HepG2 (cell line): ENCODE data around the gene DNAJC1. TPM values are rescaled to one million over a fixed set of nuclear protein-coding genes. Genes with fewer than 3 reads are reported as not detected.
A peak's percentile ranks its signal among the peaks of the same experiment; 100 is the strongest.

ENCODE experiments used
- KDM4B ChIP-seq: sonication (generic); formaldehyde crosslinking; IDR thresholded peaks from 2 replicates; pipeline ENCODE4 v1.4.0; 2020; ENCODE audit warnings: missing genetic modification reagents
- KLF12 ChIP-seq: sonication (generic); formaldehyde crosslinking; IDR thresholded peaks from 2 replicates; pipeline ENCODE4 v1.4.0; 2020; ENCODE audit warnings: missing genetic modification reagents, borderline replicate concordance
- MXI1 ChIP-seq: IDR thresholded peaks from 3 replicates; pipeline ENCODE4 v1.6.1; 2012; ENCODE audit warnings: low read depth, low read length, inconsistent platforms, borderline replicate concordance
- NR1H2 ChIP-seq: sonication (generic); formaldehyde crosslinking; IDR thresholded peaks from 2 replicates; pipeline ENCODE4 v1.8.1; 2022; ENCODE audit warnings: low read depth, missing genetic modification reagents, borderline replicate concordance
- RARG ChIP-seq: sonication (generic); formaldehyde crosslinking; IDR thresholded peaks from 2 replicates; pipeline ENCODE4 v1.4.0; 2020; ENCODE audit warnings: low read depth, mild to moderate bottlenecking, missing genetic modification reagents
- SAFB2 ChIP-seq: sonication (generic); formaldehyde crosslinking; IDR thresholded peaks from 2 replicates; pipeline ENCODE4 v1.5.1; 2020; ENCODE audit warnings: missing genetic modification reagents, low read depth, mild to moderate bottlenecking, borderline replicate concordance
- TP53 ChIP-seq: sonication (generic); formaldehyde crosslinking; conservative IDR thresholded peaks from 2 replicates; pipeline ENCODE4 v1.4.0; 2020; ENCODE audit warnings: missing genetic modification reagents
- ZC3H4 ChIP-seq: sonication (generic); formaldehyde crosslinking; IDR thresholded peaks from 2 replicates; pipeline ENCODE4 v1.4.0; 2020; ENCODE audit warnings: missing genetic modification reagents, borderline replicate concordance
- ZEB1 ChIP-seq: IDR thresholded peaks from 2 replicates; pipeline ENCODE4 v1.6.1; 2012; ENCODE audit warnings: mild to moderate bottlenecking, low read depth, inconsistent platforms; ENCODE audit not compliant: insufficient replicate concordance
- ZNF160 ChIP-seq: sonication (generic); formaldehyde crosslinking; IDR thresholded peaks from 2 replicates; pipeline ENCODE4 v1.8.0; 2022; ENCODE audit warnings: mild to moderate bottlenecking, inconsistent platforms, missing genetic modification reagents
- ZNF619 ChIP-seq: sonication (generic); formaldehyde crosslinking; IDR thresholded peaks from 2 replicates; pipeline ENCODE4 v1.4.0; 2020; ENCODE audit warnings: mild to moderate bottlenecking, missing genetic modification reagents
- ZNF674 ChIP-seq: sonication (generic); formaldehyde crosslinking; IDR thresholded peaks from 2 replicates; pipeline ENCODE4 v1.5.0; 2020; ENCODE audit warnings: low read depth, mild to moderate bottlenecking, missing genetic modification reagents
- ZNF788 ChIP-seq: sonication (generic); formaldehyde crosslinking; IDR thresholded peaks from 2 replicates; pipeline ENCODE4 v1.5.0; 2020; ENCODE audit warnings: mild to moderate bottlenecking, missing genetic modification reagents, borderline replicate concordance
- ZNF883 ChIP-seq: sonication (generic); formaldehyde crosslinking; IDR thresholded peaks from 2 replicates; pipeline ENCODE4 v1.5.1; 2020; ENCODE audit warnings: mild to moderate bottlenecking, missing genetic modification reagents; ENCODE audit errors: not compliant biosample characterization
- polyA plus RNA-seq, 8 experiments: library from polyadenylated mRNA; depleted of rRNA in 3 of 8; stranded (reverse) in 7 of 8; unstranded in 1 of 8; fragments of >200 nt; fragmentation: Illumina TruSeq in 4 of 8; extraction: Trizol in 4 of 8; gene quantifications; 2 replicates each; pipeline versions ENCODE4 v1.2.1 to v1.2.3, GENCODE V29; 2011 to 2016; ENCODE audit warnings: low read depth in 4 of 8, missing spikeins in 1 of 8, mixed read lengths in 1 of 8; ENCODE audit not compliant: insufficient read depth in 1 of 8
- total RNA-seq, 5 experiments: library from RNA; depleted of rRNA; stranded (reverse); fragments of >200 nt; fragmentation: Illumina TruSeq; extraction: Trizol; gene quantifications; 2 replicates each; pipeline ENCODE4 v1.2.3, GENCODE V29; 2016; ENCODE audit warnings: low read depth in 1 of 5
- TF ChIP-seq, protein P1 (sequence below): sonication (generic); formaldehyde crosslinking; IDR thresholded peaks from 2 replicates; pipeline ENCODE4 v1.4.0; 2020; ENCODE audit warnings: missing genetic modification reagents
- TF ChIP-seq, protein P2 (sequence below): sonication (generic); formaldehyde crosslinking; IDR thresholded peaks from 2 replicates; pipeline ENCODE4 v1.4.0; 2020; ENCODE audit warnings: missing genetic modification reagents; ENCODE audit errors: not compliant biosample characterization
- TF ChIP-seq, protein P3 (sequence below): sonication (generic); formaldehyde crosslinking; IDR thresholded peaks from 2 replicates; pipeline ENCODE4 v1.9.0; 2021; ENCODE audit warnings: missing genetic modification reagents, borderline replicate concordance
- TF ChIP-seq, protein P4 (sequence below): sonication (generic); formaldehyde crosslinking; IDR thresholded peaks from 2 replicates; pipeline ENCODE4 v1.8.1; 2023; ENCODE audit warnings: mild to moderate bottlenecking, missing genetic modification reagents
- TF ChIP-seq, protein P5 (sequence below): IDR thresholded peaks from 2 replicates; pipeline ENCODE4 v1.6.1; 2016; ENCODE audit warnings: missing genetic modification reagents, missing compliant biosample characterization

Gene DNAJC1
- total and polyA plus RNA-seq, 2 of the 13 experiments (the other 11 are each of a cell fraction or from before 2014, with no cell fraction given) = 9.9 to 16.6 TPM

DNA sequence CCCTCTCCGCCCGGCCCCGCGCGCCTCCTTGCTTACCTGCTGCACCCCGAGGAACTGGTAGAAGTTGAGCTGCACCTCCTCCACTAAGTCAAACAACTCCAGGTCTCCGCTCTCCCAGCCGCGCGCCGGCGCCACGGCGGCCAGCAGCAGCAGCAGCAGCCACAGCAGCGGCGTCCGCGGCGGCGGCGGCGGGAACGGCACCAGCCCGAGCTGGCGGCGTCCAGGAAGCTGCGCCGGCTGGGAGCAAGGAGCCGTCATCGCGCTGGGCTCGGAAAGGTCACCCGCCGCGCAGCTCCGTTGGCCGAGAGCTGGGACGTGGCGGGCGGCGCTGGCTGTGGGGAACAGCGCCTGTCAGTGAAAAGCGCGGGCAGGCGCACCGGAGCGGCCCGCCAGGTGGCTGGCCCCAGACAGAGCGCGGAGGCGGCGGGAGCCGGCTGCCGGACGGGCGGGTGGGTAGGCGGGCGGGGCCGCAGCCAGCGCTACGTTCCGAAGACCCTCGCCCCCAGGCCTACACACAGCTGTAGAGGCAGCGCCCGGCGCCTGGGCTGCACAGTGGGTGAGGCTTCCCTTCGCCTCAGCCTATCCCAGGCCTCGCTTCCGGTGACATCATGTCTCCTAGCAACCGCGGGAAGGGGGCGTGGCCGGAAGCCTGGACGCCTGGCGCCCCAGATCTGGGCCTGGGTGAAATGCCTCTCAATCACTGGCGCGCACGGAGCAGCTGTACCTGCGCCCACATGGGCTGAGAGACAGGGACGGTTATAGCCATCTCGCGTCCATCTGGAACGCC lies at the start of gene DNAJC1 (continued):
- TF ChIP-seq, protein P1, sequence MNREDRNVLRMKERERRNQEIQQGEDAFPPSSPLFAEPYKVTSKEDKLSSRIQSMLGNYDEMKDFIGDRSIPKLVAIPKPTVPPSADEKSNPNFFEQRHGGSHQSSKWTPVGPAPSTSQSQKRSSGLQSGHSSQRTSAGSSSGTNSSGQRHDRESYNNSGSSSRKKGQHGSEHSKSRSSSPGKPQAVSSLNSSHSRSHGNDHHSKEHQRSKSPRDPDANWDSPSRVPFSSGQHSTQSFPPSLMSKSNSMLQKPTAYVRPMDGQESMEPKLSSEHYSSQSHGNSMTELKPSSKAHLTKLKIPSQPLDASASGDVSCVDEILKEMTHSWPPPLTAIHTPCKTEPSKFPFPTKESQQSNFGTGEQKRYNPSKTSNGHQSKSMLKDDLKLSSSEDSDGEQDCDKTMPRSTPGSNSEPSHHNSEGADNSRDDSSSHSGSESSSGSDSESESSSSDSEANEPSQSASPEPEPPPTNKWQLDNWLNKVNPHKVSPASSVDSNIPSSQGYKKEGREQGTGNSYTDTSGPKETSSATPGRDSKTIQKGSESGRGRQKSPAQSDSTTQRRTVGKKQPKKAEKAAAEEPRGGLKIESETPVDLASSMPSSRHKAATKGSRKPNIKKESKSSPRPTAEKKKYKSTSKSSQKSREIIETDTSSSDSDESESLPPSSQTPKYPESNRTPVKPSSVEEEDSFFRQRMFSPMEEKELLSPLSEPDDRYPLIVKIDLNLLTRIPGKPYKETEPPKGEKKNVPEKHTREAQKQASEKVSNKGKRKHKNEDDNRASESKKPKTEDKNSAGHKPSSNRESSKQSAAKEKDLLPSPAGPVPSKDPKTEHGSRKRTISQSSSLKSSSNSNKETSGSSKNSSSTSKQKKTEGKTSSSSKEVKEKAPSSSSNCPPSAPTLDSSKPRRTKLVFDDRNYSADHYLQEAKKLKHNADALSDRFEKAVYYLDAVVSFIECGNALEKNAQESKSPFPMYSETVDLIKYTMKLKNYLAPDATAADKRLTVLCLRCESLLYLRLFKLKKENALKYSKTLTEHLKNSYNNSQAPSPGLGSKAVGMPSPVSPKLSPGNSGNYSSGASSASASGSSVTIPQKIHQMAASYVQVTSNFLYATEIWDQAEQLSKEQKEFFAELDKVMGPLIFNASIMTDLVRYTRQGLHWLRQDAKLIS = no peak
- TF ChIP-seq MXI1 (peak; percentile 95; the same call in 2 of the 3 replicates), ZEB1 (peak; percentile 26), RARG (CRISPR knock-in tag) (no peak), ZNF160 (no peak), ZNF788 (CRISPR knock-in tag) (no peak), SAFB2 (CRISPR knock-in tag) (no peak), ZNF674 (CRISPR knock-in tag) (no peak), NR1H2 (CRISPR knock-in tag) (no peak), ZNF883 (CRISPR knock-in tag) (no peak), KLF12 (CRISPR knock-in tag) (peak; percentile 92), TP53 (CRISPR knock-in tag) (no peak), ZNF619 (CRISPR knock-in tag) (no peak), ZC3H4 (CRISPR knock-in tag) (no peak), KDM4B (CRISPR knock-in tag) (no peak)
- TF ChIP-seq, protein P2, sequence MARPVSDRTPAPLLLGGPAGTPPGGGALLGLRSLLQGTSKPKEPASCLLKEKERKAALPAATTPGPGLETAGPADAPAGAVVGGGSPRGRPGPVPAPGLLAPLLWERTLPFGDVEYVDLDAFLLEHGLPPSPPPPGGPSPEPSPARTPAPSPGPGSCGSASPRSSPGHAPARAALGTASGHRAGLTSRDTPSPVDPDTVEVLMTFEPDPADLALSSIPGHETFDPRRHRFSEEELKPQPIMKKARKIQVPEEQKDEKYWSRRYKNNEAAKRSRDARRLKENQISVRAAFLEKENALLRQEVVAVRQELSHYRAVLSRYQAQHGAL (CRISPR knock-in tag) = no peak
- TF ChIP-seq, protein P3, sequence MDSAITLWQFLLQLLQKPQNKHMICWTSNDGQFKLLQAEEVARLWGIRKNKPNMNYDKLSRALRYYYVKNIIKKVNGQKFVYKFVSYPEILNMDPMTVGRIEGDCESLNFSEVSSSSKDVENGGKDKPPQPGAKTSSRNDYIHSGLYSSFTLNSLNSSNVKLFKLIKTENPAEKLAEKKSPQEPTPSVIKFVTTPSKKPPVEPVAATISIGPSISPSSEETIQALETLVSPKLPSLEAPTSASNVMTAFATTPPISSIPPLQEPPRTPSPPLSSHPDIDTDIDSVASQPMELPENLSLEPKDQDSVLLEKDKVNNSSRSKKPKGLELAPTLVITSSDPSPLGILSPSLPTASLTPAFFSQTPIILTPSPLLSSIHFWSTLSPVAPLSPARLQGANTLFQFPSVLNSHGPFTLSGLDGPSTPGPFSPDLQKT = no peak
- TF ChIP-seq, protein P4, sequence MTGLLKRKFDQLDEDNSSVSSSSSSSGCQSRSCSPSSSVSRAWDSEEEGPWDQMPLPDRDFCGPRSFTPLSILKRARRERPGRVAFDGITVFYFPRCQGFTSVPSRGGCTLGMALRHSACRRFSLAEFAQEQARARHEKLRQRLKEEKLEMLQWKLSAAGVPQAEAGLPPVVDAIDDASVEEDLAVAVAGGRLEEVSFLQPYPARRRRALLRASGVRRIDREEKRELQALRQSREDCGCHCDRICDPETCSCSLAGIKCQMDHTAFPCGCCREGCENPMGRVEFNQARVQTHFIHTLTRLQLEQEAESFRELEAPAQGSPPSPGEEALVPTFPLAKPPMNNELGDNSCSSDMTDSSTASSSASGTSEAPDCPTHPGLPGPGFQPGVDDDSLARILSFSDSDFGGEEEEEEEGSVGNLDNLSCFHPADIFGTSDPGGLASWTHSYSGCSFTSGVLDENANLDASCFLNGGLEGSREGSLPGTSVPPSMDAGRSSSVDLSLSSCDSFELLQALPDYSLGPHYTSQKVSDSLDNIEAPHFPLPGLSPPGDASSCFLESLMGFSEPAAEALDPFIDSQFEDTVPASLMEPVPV = no peak
- TF ChIP-seq, protein P5, sequence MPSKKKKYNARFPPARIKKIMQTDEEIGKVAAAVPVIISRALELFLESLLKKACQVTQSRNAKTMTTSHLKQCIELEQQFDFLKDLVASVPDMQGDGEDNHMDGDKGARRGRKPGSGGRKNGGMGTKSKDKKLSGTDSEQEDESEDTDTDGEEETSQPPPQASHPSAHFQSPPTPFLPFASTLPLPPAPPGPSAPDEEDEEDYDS = peak; percentile 82
